Parathyroid adenoma (tissue), 2 donors: ENCODE measurements around the gene RAB3B.

ENCODE experiments used
- H2AFZ ChIP-seq: fragments of 300-600 bp; sonication (generic); one replicate; pipeline ENCODE4 v1.7.0; 2017; ENCODE audit warnings: antibody characterized with exemption, mild to moderate bottlenecking
- H3K27ac ChIP-seq: fragments of 300-600 bp; sonication (generic); one replicate; pipeline ENCODE4 v1.7.0; 2017
- H3K27me3 ChIP-seq: fragments of 300-600 bp; sonication (generic); one replicate; pipeline ENCODE4 v1.7.0; 2017; ENCODE audit warnings: low read length; ENCODE audit not compliant: control insufficient read depth, insufficient read depth
- H3K36me3 ChIP-seq: fragments of 300-600 bp; sonication (generic); one replicate; pipeline ENCODE4 v1.7.0; 2017; ENCODE audit warnings: low read length; ENCODE audit not compliant: control insufficient read depth, insufficient read depth
- H3K4me1 ChIP-seq: fragments of 300-600 bp; sonication (generic); one replicate; pipeline ENCODE4 v1.7.0; 2017; ENCODE audit warnings: control low read depth
- H3K4me2 ChIP-seq: fragments of 300-600 bp; sonication (generic); one replicate; pipeline ENCODE4 v1.7.0; 2017; ENCODE audit warnings: low read length
- H3K4me3 ChIP-seq: fragments of 300-600 bp; sonication (generic); one replicate; pipeline ENCODE4 v1.7.0; 2017; ENCODE audit warnings: low read depth, low read length
- H3K79me2 ChIP-seq: fragments of 300-600 bp; sonication (generic); one replicate; pipeline ENCODE4 v1.7.0; 2017; ENCODE audit warnings: control low read depth
- H3K9ac ChIP-seq: fragments of 300-600 bp; sonication (generic); one replicate; pipeline ENCODE4 v1.7.0; 2017; ENCODE audit warnings: mild to moderate bottlenecking
- H3K9me3 ChIP-seq: fragments of 300-600 bp; sonication (generic); one replicate; pipeline ENCODE4 v1.7.0; 2017; ENCODE audit warnings: low read length; ENCODE audit not compliant: control insufficient read depth
- TF ChIP-seq, protein P1 (sequence below): fragments of 300-600 bp; sonication (generic); IDR thresholded peaks from one replicate; pipeline ENCODE4 v1.7.0; 2017; ENCODE audit warnings: antibody characterized with exemption, mild to moderate bottlenecking
- donor health status: primary hyperparathyroidism.

Gene RAB3B

DNA sequence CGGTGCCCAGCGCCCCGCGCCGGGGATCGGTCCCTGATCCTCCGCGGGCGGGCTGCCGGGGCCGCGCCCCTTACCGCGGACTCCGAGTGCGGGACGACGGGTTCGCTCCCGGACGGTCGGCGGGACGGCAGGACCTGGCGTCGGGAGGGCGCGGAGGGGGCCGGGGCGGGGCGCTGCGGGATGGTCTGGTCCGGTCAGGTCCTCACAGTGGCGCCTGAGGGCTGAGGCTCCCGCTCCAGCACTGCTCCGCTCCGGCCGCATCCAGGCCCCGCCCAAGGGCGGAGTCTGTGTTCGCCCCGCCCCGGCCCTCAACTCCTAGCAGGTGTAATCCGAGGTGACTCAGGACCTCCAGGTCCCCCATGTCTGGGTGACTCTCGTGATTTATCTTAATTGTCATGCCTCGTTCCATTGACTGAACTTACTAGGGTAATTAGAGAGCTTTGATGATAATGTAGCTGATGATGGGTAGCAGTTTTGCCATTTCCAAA is at the start of gene RAB3B:
Gene RAB3B, minus strand, starts transcription at position 223 of the 488 bp plus-strand sequence. CDS start 13,583 bp downstream, outside the sequence.
- H3K4me3 ChIP-seq = peak within 1 kb of the TSS; percentile 46
- no peak within 1 kb of the TSS for H3K27ac ChIP-seq
- peak within 1 kb of the TSS; percentile 52 for H2AFZ ChIP-seq
- H3K4me2 ChIP-seq = peak within 1 kb of the TSS; percentile 75
- H3K79me2 ChIP-seq = no peaks in the 10 kb centered on the region
- H3K27me3 ChIP-seq = no peaks in the 10 kb centered on the region
- no peaks in the 10 kb centered on the region for H3K9me3 ChIP-seq
- TF ChIP-seq, protein P1, sequence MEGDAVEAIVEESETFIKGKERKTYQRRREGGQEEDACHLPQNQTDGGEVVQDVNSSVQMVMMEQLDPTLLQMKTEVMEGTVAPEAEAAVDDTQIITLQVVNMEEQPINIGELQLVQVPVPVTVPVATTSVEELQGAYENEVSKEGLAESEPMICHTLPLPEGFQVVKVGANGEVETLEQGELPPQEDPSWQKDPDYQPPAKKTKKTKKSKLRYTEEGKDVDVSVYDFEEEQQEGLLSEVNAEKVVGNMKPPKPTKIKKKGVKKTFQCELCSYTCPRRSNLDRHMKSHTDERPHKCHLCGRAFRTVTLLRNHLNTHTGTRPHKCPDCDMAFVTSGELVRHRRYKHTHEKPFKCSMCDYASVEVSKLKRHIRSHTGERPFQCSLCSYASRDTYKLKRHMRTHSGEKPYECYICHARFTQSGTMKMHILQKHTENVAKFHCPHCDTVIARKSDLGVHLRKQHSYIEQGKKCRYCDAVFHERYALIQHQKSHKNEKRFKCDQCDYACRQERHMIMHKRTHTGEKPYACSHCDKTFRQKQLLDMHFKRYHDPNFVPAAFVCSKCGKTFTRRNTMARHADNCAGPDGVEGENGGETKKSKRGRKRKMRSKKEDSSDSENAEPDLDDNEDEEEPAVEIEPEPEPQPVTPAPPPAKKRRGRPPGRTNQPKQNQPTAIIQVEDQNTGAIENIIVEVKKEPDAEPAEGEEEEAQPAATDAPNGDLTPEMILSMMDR = no peak
- no peak within 1 kb of the TSS for H3K9ac ChIP-seq
- no peaks in the 10 kb centered on the region for H3K36me3 ChIP-seq
- no peaks in the 10 kb centered on the region for H3K4me1 ChIP-seq

- no peak overlapping the region for H2AFZ ChIP-seq
- H3K4me3 ChIP-seq = no peak overlapping the region
- TF ChIP-seq, protein P1 = no peak
Observed at GRCh38 chr1:52037909-52038308, 47.4 kb upstream of the RAB3B start.

DNA sequence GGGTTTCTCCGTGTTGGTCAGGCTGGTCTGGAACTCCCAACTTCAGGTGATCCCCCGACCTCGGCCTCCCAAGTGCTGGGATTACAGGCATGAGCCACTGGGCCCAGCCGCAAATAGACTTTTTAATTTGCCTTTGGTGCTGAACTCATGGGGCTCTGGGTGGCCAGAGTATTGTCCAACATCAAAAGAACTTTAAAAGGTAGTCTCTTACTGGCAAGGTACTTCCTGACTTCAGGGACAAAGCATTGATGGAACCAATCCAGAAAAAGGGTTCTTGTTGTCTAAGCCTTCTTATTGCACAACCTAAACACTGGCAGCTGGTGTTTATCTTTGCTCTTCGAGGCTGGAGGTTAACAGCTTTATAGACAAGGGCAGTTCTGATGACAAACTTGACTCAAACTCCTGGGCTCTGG is 46.9 kb upstream of the RAB3B start:
- Histone ChIP-seq H3K4me1 (peaks cover 2% of the 10 kb centered on the region), H3K36me3 (no peaks in the 10 kb centered on the region), H3K4me3 (no peak overlapping the region), H3K9me3 (no peaks in the 10 kb centered on the region), H3K79me2 (no peaks in the 10 kb centered on the region), H3K4me2 (no peak overlapping the region), H3K9ac (no peak overlapping the region), H2AFZ (no peak overlapping the region), H3K27me3 (no peaks in the 10 kb centered on the region), H3K27ac (no peak overlapping the region)
- TF ChIP-seq, protein P1 = no peak

More at GRCh38 chr1:52037909-52038308, 47.4 kb upstream of the RAB3B start:
- H3K27me3 ChIP-seq = no peaks in the 10 kb centered on the region
- no peak overlapping the region for H3K4me2 ChIP-seq
- no peak overlapping the region for H3K27ac ChIP-seq
- H3K36me3 ChIP-seq = no peaks in the 10 kb centered on the region
- H3K4me1 ChIP-seq = no peaks in the 10 kb centered on the region
- H3K9ac ChIP-seq = no peak overlapping the region
- no peaks in the 10 kb centered on the region for H3K79me2 ChIP-seq
- H3K9me3 ChIP-seq = no peaks in the 10 kb centered on the region

- Histone ChIP-seq H3K4me2 (peak overlapping the region; percentile 77), H3K4me1 (peaks cover 5% of the 10 kb centered on the region), H3K79me2 (no peaks in the 10 kb centered on the region), H3K36me3 (no peaks in the 10 kb centered on the region), H3K27ac (peak overlapping the region; percentile 83), H3K4me3 (peak overlapping the region; percentile 71), H3K9me3 (no peaks in the 10 kb centered on the region), H2AFZ (peak overlapping the region; percentile 73), H3K27me3 (no peaks in the 10 kb centered on the region), H3K9ac (no peak overlapping the region)
- TF ChIP-seq, protein P1 = no peak
Observed at GRCh38 chr1:52034050-52034384, 43.5 kb upstream of the RAB3B start.
